ENCODE results near the gene SURF2.

Gene SURF2

GRCh38 chr9:133401588-133401987, 45.2 kb downstream of the SURF2 start:
- no peak for DNase-seq (ENCODE audit: low spot score)

DNA sequence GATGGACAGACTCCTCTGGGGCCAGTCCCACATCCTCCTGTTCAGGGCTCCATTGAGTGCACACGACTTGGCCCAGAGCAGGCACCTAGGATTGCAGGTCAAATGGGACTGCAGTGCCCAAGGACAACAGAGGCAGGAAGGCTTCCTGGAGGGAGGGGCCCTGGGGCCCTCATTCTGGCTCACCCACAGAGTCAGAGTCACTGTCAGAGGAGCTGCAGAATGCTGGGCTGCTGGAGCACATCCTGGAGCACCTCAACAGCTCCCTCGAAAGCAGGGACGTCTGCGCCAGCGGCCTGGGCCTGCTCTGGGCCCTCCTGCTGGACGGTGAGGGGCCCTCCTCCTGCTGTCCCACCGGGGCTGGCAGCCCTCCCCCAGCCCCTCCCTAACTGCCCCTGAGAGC, 46.3 kb downstream of the SURF2 start:
- DNase-seq (ENCODE audit: low spot score), result no peak

DNA sequence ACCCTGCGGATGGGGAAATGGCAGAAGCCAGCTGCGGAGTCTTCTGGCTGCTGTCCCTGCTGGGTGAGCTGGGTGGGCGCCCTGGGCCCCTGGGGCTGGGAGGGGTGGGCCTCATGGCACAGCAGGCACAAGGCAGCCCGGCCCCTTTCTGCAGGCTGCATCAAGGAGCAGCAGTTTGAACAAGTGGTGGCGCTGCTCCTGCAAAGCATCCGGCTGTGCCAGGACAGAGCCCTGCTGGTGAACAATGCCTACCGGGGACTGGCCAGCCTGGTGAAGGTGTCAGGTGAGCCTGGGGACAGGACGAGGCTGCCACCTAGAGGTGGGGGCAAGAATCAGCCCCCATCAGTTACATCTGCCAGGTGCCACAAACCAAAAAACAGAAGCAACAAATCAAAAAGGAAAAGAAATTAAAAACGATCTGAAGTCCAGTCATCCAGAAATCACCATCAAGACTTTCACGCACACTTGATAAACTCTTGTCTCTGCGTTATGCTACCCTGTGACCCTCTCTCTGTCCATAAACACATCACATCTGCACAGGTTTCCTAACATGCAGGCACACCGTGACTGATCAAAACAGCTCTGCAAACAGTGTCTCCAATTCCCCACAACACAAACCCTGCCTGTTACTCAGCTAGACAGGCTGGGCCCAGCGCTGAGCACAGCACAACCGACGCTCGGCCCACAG, 47.6 kb downstream of the SURF2 start:
- no peak for DNase-seq (ENCODE audit: low spot score)

DNA sequence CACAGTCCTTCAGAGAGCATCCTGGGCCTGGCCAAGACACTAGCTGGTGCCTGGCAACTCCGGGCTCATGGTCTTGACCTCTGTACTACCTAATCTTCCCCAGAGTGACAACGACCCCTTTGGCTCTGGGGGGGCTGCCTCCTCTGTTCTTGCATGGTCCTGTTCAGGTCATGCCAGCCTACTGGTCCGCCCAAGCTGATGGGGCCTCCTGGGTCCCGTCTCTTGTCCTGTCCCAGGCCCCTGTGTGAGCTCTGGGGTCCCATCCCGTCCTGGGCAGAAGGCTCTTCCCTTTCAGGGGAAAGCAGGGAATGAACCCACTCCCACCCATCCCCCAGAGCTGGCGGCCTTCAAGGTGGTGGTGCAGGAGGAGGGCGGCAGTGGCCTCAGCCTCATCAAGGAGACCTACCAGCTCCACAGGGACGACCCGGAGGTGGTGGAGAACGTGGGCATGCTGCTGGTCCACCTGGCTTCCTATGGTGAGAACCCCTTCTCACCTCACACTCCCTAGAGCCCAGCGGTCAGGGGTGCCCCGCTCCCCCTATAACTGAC, 48.2 kb downstream of the SURF2 start:
- no peak for DNase-seq (ENCODE audit: low spot score)

GRCh38 chr9:133405508-133406438, 49.4 kb downstream of the SURF2 start:
- DNase-seq (ENCODE audit: low spot score), result no peak

GRCh38 chr9:133406480-133407307, 50.3 kb downstream of the SURF2 start:
- DNase-seq (ENCODE audit: low spot score), result peak; percentile 71

- DNase-seq (ENCODE audit: low spot score), result no peak
Observed at GRCh38 chr9:133408042-133408441, 51.7 kb downstream of the SURF2 start.
